Colonic mucosa (tissue), 4 donors: Measurements from ENCODE around the gene ZNF804A. TPM values are rescaled to one million over a fixed set of nuclear protein-coding genes. Genes with fewer than 3 reads are reported as not detected.

Source experiments
- DNase-seq: peaks from one replicate; pipeline ENCODE4 v3.0.0-alpha.2; 2020
- H3K27ac ChIP-seq: fragments of 200-600 bp; one replicate; pipeline ENCODE4 v1.8.0; 2021
- H3K27me3 ChIP-seq: fragments of 200-600 bp; one replicate; pipeline ENCODE4 v1.8.0; 2021
- H3K36me3 ChIP-seq: fragments of 200-600 bp; one replicate; pipeline ENCODE4 v1.8.0; 2021
- H3K4me1 ChIP-seq: fragments of 200-600 bp; one replicate; pipeline ENCODE4 v1.8.0; 2021; ENCODE audit warnings: mild to moderate bottlenecking
- H3K4me3 ChIP-seq: fragments of 200-600 bp; one replicate; pipeline ENCODE4 v1.8.0; 2021
- H3K9ac ChIP-seq, 2 donors: one replicate each; pipeline ENCODE4 v1.7.0; 2013; ENCODE audit warnings: control low read depth in 2 of 2, low read depth in 2 of 2, low read length in 2 of 2
- H3K9me3 ChIP-seq: fragments of 200-600 bp; one replicate; pipeline ENCODE4 v1.8.0; 2021
- CTCF ChIP-seq: fragments of 200-600 bp; IDR thresholded peaks from one replicate; pipeline ENCODE4 v1.8.0; 2022; ENCODE audit warnings: antibody characterized with exemption, mild to moderate bottlenecking
- intact Hi-C: fragments of 100-400 bp; cut with DNase I; formaldehyde crosslinking; loops from one replicate; pipeline ENCODE4 v1.14.1; 2022
- total RNA-seq, 2 donors: library from RNA; stranded (reverse); fragmentation: NEBNext Ultra II Directional in 1 of 2; extraction: Animal tissue kit (Norgen Biotek cat#: 25700) in 1 of 2; gene quantifications; one replicate each; pipeline ENCODE4 v1.2.1, GENCODE V29; 2021
- donor health status: healthy.
- donor health status: DM: no; HTN: no; CAD: no.
- donor health status: DM: no; HTN: no; CAD: no.

ZNF804A gene
- total RNA-seq, 2 donors from 2014 or later = 0.13 TPM; not detected in 1

- Histone ChIP-seq H3K27ac (no peak overlapping the region), H3K9me3 (no peaks in the 10 kb centered on the region), H3K27me3 (peaks cover 4% of the 10 kb centered on the region), H3K4me3 (no peak overlapping the region), H3K4me1 (no peaks in the 10 kb centered on the region), H3K9ac (no peak overlapping the region), H3K36me3 (no peaks in the 10 kb centered on the region)
- DNase-seq = no peak
- intact Hi-C loops = no loop called here
- TF ChIP-seq CTCF = no peak
Measured at GRCh38 chr2:184602734-184603133, 4.4 kb downstream of the ZNF804A start.

GRCh38 chr2:184610891-184611290 is 12.6 kb downstream of the ZNF804A start:
- Histone ChIP-seq H3K9ac (no peak overlapping the region), H3K4me1 (no peaks in the 10 kb centered on the region), H3K36me3 (no peaks in the 10 kb centered on the region), H3K9me3 (no peaks in the 10 kb centered on the region), H3K27me3 (no peaks in the 10 kb centered on the region), H3K4me3 (no peak overlapping the region), H3K27ac (no peak overlapping the region)
- intact Hi-C loops = no loop called here
- no peak for TF ChIP-seq CTCF
- DNase-seq = no peak

GRCh38 chr2:184611361-184612085 is 13.2 kb downstream of the ZNF804A start:
- intact Hi-C loops = no loop called here
- no peaks in the 10 kb centered on the region for H3K9me3 ChIP-seq
- H3K27ac ChIP-seq = no peak overlapping the region
- no peak overlapping the region for H3K4me3 ChIP-seq
- DNase-seq = no peak
- no peaks in the 10 kb centered on the region for H3K36me3 ChIP-seq
- peak; percentile 26 for TF ChIP-seq CTCF
- H3K9ac ChIP-seq = no peak overlapping the region
- H3K27me3 ChIP-seq = no peaks in the 10 kb centered on the region
- H3K4me1 ChIP-seq = no peaks in the 10 kb centered on the region

GRCh38 chr2:184620367-184620766 is 22.0 kb downstream of the ZNF804A start:
- H3K4me1 ChIP-seq = no peaks in the 10 kb centered on the region
- no peak for TF ChIP-seq CTCF
- no peaks in the 10 kb centered on the region for H3K27me3 ChIP-seq
- no peaks in the 10 kb centered on the region for H3K9me3 ChIP-seq
- no peak overlapping the region for H3K4me3 ChIP-seq
- no peaks in the 10 kb centered on the region for H3K36me3 ChIP-seq
- DNase-seq = no peak
- H3K9ac ChIP-seq = no peak overlapping the region
- H3K27ac ChIP-seq = no peak overlapping the region
- intact Hi-C loops = no loop called here

- H3K27me3 ChIP-seq = no peaks in the 10 kb centered on the region
Measured at GRCh38 chr2:184624311-184624710, 26.0 kb downstream of the ZNF804A start.

More at GRCh38 chr2:184624311-184624710, 26.0 kb downstream of the ZNF804A start:
- DNase-seq = no peak
- no peak overlapping the region for H3K9ac ChIP-seq
- no peaks in the 10 kb centered on the region for H3K36me3 ChIP-seq
- H3K4me1 ChIP-seq = no peaks in the 10 kb centered on the region
- H3K27ac ChIP-seq = no peak overlapping the region
- H3K4me3 ChIP-seq = no peak overlapping the region
- no peaks in the 10 kb centered on the region for H3K9me3 ChIP-seq
- TF ChIP-seq CTCF = no peak
- intact Hi-C loops = no loop called here
